Upper lobe of left lung (tissue), 6 donors: ENCODE results near the gene FAM193B. TPM values are rescaled to one million over a fixed set of nuclear protein-coding genes. Genes with fewer than 3 reads are reported as not detected.

Experiments used
- ATAC-seq, 2 donors: fragments of 200-7000 bp; cut with Tn5 transposase; one replicate each; pipeline ENCODE4 v1.9.1; 2022; ENCODE audit warnings: mild to moderate bottlenecking in 2 of 2, moderate library complexity in 2 of 2; ENCODE audit not compliant: low FRiP score in 2 of 2
- DNase-seq, 2 donors: peaks; one replicate each; pipeline ENCODE4 v3.0.0-alpha.2; 2019 to 2020
- H3K27ac ChIP-seq, 4 donors: fragments of 200-600 bp; sonication (generic); one replicate each; pipeline ENCODE4 v1.5.1; 2016 to 2019
- H3K27me3 ChIP-seq, 4 donors: fragments of 200-600 bp; sonication (generic); one replicate each; pipeline ENCODE4 v1.5.1; 2017 to 2019
- H3K36me3 ChIP-seq, 4 donors: fragments of 200-600 bp; sonication (generic); one replicate each; pipeline ENCODE4 v1.5.1; 2016 to 2019
- H3K4me1 ChIP-seq, 4 donors: fragments of 200-600 bp; sonication (generic); one replicate each; pipeline ENCODE4 v1.5.1; 2018 to 2019
- H3K4me3 ChIP-seq, 4 donors: fragments of 200-600 bp; sonication (generic); one replicate each; pipeline ENCODE4 v1.5.1; 2017 to 2019; ENCODE audit warnings: mild to moderate bottlenecking in 2 of 4, moderate library complexity in 1 of 4
- H3K9me3 ChIP-seq, 4 donors: fragments of 200-600 bp; sonication (generic); one replicate each; pipeline ENCODE4 v1.5.1; 2018 to 2019
- CTCF ChIP-seq, 6 experiments: fragments of 450-650 bp in 4 of 6; fragments of 200-600 bp in 2 of 6; sonication (generic) in 2 of 6; IDR thresholded peaks; one replicate each; pipeline ENCODE4 v1.5.1; 2016 to 2019; ENCODE audit warnings: antibody characterized with exemption in 6 of 6
- EP300 ChIP-seq, 4 donors: sonication (generic); formaldehyde crosslinking; IDR thresholded peaks; one replicate each; pipeline ENCODE4 v1.5.1; 2017; ENCODE audit warnings: antibody characterized with exemption in 4 of 4, control low read depth in 2 of 4
- POLR2A ChIP-seq, 4 donors: fragments of 450-650 bp; IDR thresholded peaks; one replicate each; pipeline ENCODE4 v1.5.1; 2016 to 2017; ENCODE audit warnings: antibody characterized with exemption in 4 of 4, mild to moderate bottlenecking in 2 of 4
- POLR2AphosphoS5 ChIP-seq, 2 donors: sonication (generic); formaldehyde crosslinking; IDR thresholded peaks; one replicate each; pipeline ENCODE4 v1.5.1; 2017; ENCODE audit warnings: antibody characterized with exemption in 2 of 2
- WGBS, 2 donors: methylation state at CpG; one replicate each; pipeline ENCODE4 v1.1.5; 2017 to 2018; 5-methylcytosine and 5-hydroxymethylcytosine counted together
- total RNA-seq, 6 donors: library from RNA; depleted of rRNA in 4 of 6; stranded (reverse); fragments of >200 nt in 4 of 6; gene quantifications; one replicate each; pipeline versions ENCODE4 v1.1.0 to v1.2.1, GENCODE V29; 2016 to 2021
- donor health status: DM: no; HTN: no; CAD: no; lungs with moderate emphysema.
- donor health status: DM: no; HTN: yes; CAD: no; lungs with severe emphysema.

Gene FAM193B
- total RNA-seq, 6 donors from 2014 or later: 45.1 to 421 (median 91.4) TPM

- H3K27ac ChIP-seq: no peak overlapping the region
- TF ChIP-seq CTCF (IDR thresholded peaks at IDR 0.05) (no peak), POLR2AphosphoS5 (IDR thresholded peaks at IDR 0.05) (no peak), EP300 (IDR thresholded peaks at IDR 0.05) (no peak), POLR2A (IDR thresholded peaks at IDR 0.05) (no peak)
- no peaks in the 10 kb centered on the region for H3K9me3 ChIP-seq
- WGBS, 2 donors: 89 to 93% methylated on average over 20 to 22 of the region's 22 CpGs
- H3K27me3 ChIP-seq: no peaks in the 10 kb centered on the region
- peaks cover 8 to 10% (median 9%) of the 10 kb centered on the region in 4 donors for H3K4me1 ChIP-seq
- ATAC-seq (no peak), DNase-seq (no peak)
- no peak overlapping the region for H3K4me3 ChIP-seq
- peaks cover 4 to 68% (median 43%) of the 10 kb centered on the region in 4 donors for H3K36me3 ChIP-seq
Measured at GRCh38 chr5:177483994-177484901, 70.1 kb downstream of the FAM193B start.

- H3K36me3 ChIP-seq: peaks cover 4 to 57% (median 33%) of the 10 kb centered on the region in 4 donors
- 95 to 98% methylated on average over 8 to 9 of the region's 9 CpGs for WGBS, 2 donors
- no peak for TF ChIP-seq EP300 (IDR thresholded peaks at IDR 0.05)
- TF ChIP-seq POLR2A (IDR thresholded peaks at IDR 0.05): no peak
- TF ChIP-seq POLR2AphosphoS5 (IDR thresholded peaks at IDR 0.05): no peak
- TF ChIP-seq CTCF (IDR thresholded peaks at IDR 0.05): no peak
- peaks cover 18 to 21% (median 19%) of the 10 kb centered on the region in 4 donors for H3K4me1 ChIP-seq
- H3K27me3 ChIP-seq: no peaks in the 10 kb centered on the region
- DNase-seq (no peak), ATAC-seq (no peak)
- no peaks in the 10 kb centered on the region for H3K9me3 ChIP-seq
- H3K4me3 ChIP-seq: no peak overlapping the region
- H3K27ac ChIP-seq: no peak overlapping the region
Measured at GRCh38 chr5:177483042-177483441, 71.3 kb downstream of the FAM193B start.

GRCh38 chr5:177482359-177482795 lies 72.0 kb downstream of the FAM193B start:
- DNase-seq (no peak), ATAC-seq (no peak)
- Histone ChIP-seq H3K9me3 (no peaks in the 10 kb centered on the region), H3K36me3 (peaks cover 0 to 51% (median 27%) of the 10 kb centered on the region in 4 donors), H3K27ac (no peak overlapping the region), H3K4me3 (no peak overlapping the region), H3K4me1 (peaks cover 18 to 24% (median 20%) of the 10 kb centered on the region in 4 donors), H3K27me3 (no peaks in the 10 kb centered on the region)
- TF ChIP-seq POLR2AphosphoS5 (IDR thresholded peaks at IDR 0.05): no peak
- TF ChIP-seq POLR2A (IDR thresholded peaks at IDR 0.05): no peak
- no peak for TF ChIP-seq EP300 (IDR thresholded peaks at IDR 0.05)
- TF ChIP-seq CTCF (IDR thresholded peaks at IDR 0.05): no peak
- WGBS, 2 donors: 93 to 97% methylated on average over 10 of the region's 10 CpGs

GRCh38 chr5:177479774-177480173 lies 74.6 kb downstream of the FAM193B start:
- H3K36me3 ChIP-seq: peaks cover 0 to 28% (median 15%) of the 10 kb centered on the region in 4 donors
- WGBS, 2 donors: 68 to 77% methylated on average over 14 of the region's 14 CpGs
- H3K4me1 ChIP-seq: peaks cover 18 to 25% (median 23%) of the 10 kb centered on the region in 4 donors
- peak in 1 of 2 donors; percentile 25 for ATAC-seq
- DNase-seq: no peak
- no peak overlapping the region for H3K4me3 ChIP-seq
- TF ChIP-seq EP300 (IDR thresholded peaks at IDR 0.05) (no peak), POLR2A (IDR thresholded peaks at IDR 0.05) (no peak), POLR2AphosphoS5 (IDR thresholded peaks at IDR 0.05) (no peak), CTCF (IDR thresholded peaks at IDR 0.05) (no peak)
- H3K27me3 ChIP-seq: no peaks in the 10 kb centered on the region
- H3K9me3 ChIP-seq: no peaks in the 10 kb centered on the region
- H3K27ac ChIP-seq: peak overlapping the region; percentile 53 to 71 (median 66)
